Measurements from ENCODE around the gene RETNLB.

The RETNLB gene

DNA sequence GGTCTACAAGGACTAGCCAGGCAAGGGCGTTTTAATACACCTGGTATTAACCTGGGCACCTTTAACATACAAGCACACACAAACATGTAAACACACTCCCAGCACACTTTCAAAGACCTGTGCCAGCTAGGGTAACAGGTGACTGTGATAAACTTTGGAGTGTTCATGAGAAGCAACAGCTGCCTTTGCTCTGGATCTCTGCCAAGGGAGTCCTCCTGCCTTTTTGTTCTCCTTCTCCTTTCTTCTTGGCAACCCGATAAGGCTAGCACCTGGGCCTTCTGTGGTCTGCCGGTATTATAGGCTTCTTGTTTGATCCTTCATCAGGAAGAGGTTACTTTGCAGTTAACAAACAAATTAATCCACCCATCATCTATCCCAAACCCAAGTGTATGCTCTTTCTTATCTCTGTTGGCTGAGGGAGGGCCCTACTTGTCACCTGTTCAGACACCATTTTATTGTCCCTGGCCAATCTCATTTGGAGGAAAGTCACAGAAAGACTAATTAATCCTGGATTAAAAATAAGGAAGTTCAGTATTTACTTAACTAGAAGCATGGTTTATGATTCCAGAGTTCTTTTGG lies at the start of gene RETNLB:
RETNLB (minus strand) TSS at position 7 of the 579 bp plus-strand sequence. CDS start 225 bp downstream, outside the sequence.
- DNase-seq (ENCODE audit: low read depth in 2 of 3, low spot score in 2 of 3) = no peak

DNA sequence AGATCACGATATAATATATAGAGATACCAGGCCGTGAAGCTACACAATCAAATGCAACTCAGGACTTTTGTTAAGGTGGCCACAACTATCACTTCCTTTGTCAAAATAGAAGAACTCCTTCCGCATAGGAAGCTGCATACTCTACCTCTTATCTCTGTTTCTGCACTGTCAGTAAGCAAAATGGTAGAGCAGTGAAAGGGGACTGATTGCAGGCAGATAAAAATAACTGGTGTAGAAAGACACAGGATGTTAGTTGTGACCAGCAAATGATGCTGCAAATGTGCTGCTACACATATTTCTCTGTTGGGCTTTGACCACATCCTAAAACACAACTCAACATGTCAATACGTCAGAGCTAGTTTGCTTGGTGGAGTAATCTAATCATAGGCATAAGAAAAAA lies 49.1 kb upstream of the RETNLB start:
- DNase-seq (ENCODE audit: low read depth in 2 of 3, low spot score in 2 of 3) = no peak

DNA sequence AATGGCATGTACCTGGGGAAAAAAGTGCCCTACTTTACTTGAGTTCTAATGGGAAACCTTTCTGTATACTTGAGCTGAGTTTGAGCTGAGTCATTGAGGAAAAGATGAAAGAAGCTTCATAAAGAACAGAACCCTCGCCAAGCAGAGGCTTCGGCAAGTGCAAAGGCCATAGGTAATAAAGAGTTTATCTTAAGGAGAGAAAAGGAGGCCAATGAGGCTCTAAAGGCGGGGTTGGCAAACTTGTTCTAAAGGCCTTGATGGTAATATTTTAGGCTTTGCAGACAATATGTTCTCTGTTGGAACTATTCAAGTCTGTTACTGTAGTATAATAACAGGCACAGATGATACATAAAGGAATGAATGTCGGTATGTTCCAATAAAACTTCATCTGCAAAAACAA lies 47.8 kb upstream of the RETNLB start:
- DNase-seq (ENCODE audit: low read depth in 2 of 3, low spot score in 2 of 3) = no peak

DNA sequence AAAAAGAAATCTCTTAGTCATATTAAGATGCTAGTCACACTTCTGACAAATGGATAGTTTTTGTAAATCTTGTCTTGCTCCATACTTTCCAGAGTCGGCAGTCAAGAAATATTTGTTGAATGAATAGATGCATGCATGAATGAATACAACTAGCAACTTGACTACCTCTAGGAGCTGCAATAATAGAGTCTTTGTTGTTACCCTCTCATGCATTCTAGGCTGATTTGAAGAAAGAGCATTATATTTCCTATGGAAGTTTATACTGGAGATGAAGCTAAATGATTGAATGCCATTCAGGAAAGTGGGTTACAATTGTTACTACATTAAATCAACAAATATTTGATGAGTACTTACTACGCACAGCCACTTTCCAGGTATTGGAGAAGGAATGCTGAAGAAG lies 47.2 kb upstream of the RETNLB start:
- no peak for DNase-seq (ENCODE audit: low read depth in 2 of 3, low spot score in 2 of 3)

DNA sequence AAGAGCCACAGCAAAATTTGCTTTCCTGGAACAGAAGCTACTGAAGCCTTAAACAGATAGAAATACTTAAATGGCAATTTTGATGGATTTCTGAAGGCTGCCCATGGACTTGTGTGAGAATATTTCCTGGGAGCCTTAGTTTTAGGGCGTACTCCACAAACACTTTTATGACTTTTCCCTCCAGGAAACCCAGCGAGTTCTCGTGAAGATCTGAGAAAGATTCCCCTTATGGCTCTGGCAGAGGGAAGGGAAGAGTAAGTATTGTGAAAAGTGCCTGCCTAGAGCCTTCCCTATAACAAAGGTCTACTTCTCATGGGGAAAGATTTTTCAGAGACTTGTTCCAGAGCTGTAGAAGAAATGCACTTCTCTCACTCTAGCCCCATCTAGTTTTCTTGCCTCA lies 34.3 kb upstream of the RETNLB start:
- DNase-seq (ENCODE audit: low read depth in 2 of 3, low spot score in 2 of 3) = no peak

DNA sequence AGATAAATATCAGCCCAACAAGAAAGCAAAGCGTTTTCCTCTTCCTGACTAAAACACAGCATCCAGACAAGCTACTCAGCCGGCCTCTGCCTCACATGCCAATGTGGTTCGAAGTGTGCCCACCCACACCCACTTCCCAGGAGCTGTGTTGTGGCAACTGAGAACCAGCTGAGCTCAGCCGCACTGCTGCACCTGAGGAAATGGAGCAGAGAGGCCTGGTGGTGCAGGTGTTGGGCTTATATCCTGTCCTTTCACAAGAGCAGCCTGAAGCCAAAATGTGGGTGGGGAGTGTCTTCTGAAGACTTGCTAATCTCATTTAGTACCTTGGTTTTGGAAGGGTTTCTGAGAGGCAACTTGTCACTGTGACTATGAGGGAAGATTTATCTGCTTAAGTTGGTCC lies 23.0 kb upstream of the RETNLB start:
- no peak for DNase-seq (ENCODE audit: low read depth in 2 of 3, low spot score in 2 of 3)

DNA sequence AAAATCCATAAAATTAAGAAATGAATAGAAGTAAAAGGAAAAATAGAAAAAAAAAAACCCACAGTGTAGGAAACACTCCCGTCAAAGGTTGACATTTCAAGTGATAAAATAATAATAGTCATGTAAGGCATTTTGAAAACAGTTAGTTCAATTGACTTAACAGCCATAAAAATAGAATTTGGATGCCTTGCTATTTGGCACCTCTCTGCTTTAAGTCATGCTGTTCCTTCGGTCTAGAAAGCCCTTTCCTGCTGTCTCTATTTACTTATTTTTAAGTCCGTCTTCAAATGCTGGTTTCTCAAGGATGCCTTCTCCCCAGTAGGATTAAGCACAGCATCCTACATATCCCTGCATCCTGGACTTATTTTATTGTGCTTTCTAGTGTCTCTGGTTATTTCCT lies 22.3 kb upstream of the RETNLB start:
- DNase-seq (ENCODE audit: low read depth in 2 of 3, low spot score in 2 of 3) = no peak

DNA sequence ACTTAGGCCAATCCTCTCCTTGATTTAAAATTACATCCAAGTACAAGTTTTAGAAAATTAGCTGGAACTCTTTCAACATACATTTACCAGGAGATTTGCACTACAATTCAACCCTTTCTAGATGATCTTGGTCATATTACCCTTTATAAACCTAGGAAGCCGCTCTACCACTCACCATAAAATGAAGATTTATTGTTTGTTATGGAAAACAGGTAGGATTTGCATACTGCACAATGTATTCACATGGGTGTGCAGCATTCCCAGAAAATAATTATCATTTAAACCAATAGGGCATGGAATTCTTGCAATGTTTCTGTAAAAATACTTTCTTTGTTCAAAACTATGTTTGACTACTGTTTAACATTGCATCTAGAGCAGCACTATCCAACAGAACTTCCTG lies 18.4 kb upstream of the RETNLB start:
- DNase-seq (ENCODE audit: low read depth in 2 of 3, low spot score in 2 of 3) = no peak

DNA sequence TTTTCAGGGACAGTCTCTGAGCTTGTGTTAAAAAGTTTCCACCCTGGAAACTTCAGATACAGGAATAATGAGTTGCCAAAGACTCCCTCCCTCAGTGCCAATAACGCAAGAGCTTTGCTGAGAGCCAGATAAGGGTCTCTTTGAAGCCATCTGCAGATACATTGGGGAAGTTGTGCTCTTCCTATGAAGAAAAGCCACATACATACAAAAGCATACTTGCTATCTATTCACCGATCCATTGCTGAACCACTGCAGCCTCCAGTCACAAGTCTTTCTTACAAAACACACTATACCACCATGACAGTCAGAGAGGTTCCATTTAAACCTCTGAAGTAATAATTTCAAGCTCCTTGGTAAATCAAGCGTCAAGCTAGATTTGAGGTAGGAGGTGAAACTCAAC lies 10.0 kb upstream of the RETNLB start:
- DNase-seq (ENCODE audit: low read depth in 2 of 3, low spot score in 2 of 3) = no peak

DNA sequence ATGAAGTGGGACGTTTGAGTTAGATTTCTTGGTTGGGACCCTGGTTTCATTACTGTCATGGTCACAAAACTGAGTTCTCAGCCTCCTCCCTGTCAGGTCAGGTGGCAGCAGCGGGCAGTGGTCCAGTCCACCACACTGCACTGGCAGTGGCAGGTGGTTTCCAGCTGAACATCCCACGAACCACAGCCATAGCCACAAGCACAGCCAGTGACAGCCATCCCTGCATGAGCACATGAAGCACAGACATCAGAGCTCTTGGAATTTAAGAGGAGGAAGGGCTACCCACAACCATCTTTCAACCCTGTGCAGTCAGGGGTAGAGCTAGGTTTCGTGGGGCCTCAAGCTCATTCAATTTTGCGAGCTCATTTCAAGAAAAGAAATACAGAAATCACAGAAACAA lies 1.5 kb downstream of the RETNLB start:
- DNase-seq (ENCODE audit: low read depth in 2 of 3, low spot score in 2 of 3) = no peak

- no peak for DNase-seq (ENCODE audit: low read depth in 2 of 3, low spot score in 2 of 3)
Observed at GRCh38 chr3:108744762-108745161, 12.4 kb downstream of the RETNLB start.

- no peak for DNase-seq (ENCODE audit: low read depth in 2 of 3, low spot score in 2 of 3)
Observed at GRCh38 chr3:108742929-108743328, 14.3 kb downstream of the RETNLB start.

DNA sequence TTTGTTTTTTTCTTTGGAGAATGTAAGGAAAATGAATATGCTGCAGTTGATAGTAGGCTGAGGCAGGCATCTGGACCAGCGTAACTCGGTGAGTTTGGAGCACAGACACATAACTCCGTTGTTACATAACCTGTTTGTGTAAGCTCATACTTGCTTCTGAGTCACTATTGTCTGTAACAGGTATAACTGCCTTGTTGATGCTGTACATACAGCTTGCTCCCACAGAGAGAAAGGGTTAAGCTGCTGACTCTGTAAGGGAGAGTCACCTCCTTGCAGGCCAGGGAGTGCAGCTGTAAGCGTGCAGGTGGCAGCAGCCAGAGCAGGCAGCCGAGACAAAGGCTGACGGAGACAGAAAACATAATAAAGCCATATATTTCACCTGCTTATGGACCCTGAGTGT lies 20.4 kb downstream of the RETNLB start:
- no peak for DNase-seq (ENCODE audit: low read depth in 2 of 3, low spot score in 2 of 3)

DNA sequence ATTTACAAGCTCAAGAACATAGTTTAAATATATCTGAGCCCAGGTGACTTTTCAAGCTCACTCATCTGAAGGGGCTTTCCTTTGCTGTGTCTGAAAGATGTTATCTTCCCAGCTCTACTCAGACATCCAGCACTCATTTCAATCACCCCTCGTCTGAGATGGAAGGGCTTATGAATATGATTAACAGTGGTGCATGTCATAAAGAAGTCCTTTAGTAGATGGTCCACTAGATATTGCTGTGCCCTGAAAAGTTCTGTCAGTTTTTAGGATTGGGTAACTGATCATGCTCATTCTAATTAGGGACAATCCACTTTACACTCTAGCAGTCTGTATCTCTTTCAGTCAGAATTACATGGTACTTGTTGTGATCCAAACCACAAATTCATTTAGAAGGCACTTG lies 28.3 kb downstream of the RETNLB start:
- DNase-seq (ENCODE audit: low read depth in 2 of 3, low spot score in 2 of 3) = no peak

DNA sequence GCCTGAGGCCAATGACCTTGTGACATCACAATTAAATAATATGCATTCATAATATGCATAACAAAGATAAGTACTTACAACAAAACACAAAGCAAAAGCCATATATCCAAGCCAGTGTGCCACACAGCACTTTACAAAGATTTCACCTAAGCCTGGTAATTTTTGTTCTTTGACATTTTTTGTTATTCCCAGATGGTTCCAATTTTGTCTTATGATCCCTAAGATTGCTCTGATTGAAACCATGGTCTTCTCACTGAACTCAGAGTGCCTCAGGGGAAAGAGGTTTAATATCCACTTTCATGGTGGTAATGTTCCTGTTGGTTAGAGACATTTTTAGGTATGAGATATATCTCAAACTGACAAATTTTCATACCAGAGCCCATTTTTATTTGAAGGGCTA lies 29.1 kb downstream of the RETNLB start:
- no peak for DNase-seq (ENCODE audit: low read depth in 2 of 3, low spot score in 2 of 3)

DNA sequence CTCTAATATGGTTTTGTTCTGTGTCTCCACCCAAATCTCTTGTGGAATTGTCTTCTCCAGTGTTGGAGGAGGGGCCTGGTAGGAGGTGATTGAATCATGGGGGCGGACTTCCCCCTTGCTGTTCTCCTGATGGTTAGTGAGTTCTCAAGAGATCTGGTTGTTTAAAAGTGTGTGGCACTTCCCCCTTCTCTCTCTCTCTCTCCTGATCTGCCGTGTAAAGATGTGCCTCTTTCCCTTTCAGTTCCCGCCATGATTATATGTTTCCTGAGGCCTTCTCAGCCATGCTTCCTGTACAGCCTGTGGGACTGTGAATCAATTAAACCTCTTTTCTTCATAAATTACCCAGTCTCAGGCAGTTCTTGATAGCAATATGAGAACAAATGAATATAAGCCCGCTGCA lies 33.1 kb downstream of the RETNLB start:
- no peak for DNase-seq (ENCODE audit: low read depth in 2 of 3, low spot score in 2 of 3)

- DNase-seq (ENCODE audit: low read depth in 2 of 3, low spot score in 2 of 3) = no peak
Observed at GRCh38 chr3:108722724-108723123, 34.5 kb downstream of the RETNLB start.

DNA sequence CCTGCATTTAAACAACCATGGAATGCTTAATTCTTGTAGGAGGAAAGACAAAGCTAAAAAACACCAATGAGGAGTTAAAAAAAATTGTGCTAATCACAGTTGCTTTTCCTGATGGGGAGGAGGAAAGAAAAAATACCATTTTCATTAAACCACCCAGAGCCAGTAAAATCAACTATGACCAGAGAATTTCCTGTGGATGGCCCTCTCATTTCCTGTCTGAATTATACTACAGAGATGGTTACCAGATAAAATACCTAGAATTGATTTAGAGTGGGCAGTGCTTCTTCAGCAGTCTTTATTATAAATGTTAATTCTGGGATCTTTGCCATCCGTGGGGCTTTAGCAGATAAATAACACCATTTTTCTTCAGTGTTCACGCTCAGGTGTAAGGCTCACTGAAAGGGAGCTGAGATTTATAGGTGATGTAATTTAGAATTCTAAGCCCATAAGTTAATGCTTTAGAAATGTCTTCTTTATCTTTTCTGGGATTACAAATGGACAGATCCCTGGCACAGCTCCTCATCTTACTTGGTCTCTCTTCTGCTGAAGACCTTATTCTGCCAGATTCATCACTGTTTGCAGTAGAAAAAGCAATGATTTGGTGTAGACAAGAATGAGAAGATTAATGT lies 37.9 kb downstream of the RETNLB start:
- no peak for DNase-seq (ENCODE audit: low read depth in 2 of 3, low spot score in 2 of 3)

GRCh38 chr3:108718454-108718853 lies 38.8 kb downstream of the RETNLB start:
- no peak for DNase-seq (ENCODE audit: low read depth in 2 of 3, low spot score in 2 of 3)

DNA sequence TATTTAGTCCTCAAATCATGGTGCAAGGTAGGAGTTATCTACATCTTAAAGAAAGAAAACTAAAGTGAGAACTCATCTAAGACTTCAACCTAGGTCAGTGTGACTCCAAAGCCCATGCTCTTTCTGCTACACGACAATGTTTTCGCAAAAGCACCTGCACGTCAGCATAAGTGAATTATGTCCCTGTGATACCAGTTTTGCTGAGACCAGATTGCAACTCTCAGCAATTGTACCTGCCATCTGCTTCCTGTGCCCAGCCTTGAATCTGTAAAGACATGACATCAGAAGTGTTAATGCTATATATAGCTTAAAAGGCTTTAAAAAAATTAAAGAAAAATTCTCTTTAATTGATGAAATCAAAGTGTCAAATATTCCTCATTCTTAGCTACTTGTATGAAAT lies 43.4 kb downstream of the RETNLB start:
- DNase-seq (ENCODE audit: low read depth in 2 of 3, low spot score in 2 of 3) = no peak

DNA sequence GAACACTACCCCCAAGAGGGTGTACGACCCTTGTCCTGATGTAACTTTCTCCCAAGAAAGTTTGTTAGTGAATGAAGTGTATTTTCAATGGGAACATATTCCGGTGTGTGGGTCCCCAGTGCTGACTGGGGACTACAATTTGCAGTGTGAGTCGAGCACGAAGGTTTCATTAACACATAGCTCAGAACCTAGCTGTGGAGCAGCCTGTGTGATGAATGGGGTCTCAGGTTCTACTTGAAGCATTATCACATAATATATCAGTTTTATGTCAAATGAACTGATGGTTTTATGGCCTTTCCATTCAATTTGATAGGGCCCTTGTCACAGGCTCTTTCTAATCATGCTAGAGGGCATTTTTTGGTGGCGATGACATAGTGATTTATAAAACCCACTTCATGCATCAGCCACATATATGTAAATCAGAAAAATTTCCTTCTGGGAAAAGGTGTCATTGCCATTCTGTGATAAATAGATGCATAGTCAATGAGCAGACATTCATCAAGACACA lies 44.1 kb downstream of the RETNLB start:
- DNase-seq (ENCODE audit: low read depth in 2 of 3, low spot score in 2 of 3) = no peak
